ENCODE data around the gene UCHL3. TPM values are rescaled to one million over a fixed set of nuclear protein-coding genes. Genes with fewer than 3 reads are reported as not detected.

The UCHL3 gene
- total RNA-seq, 1 donor: 41.5 TPM

GRCh38 chr13:75643693-75644092, 94.1 kb downstream of the UCHL3 start:
- no peak for DNase-seq (ENCODE audit: low read depth)
- TF ChIP-seq CTCF (IDR thresholded peaks at IDR 0.05; ENCODE audit: insufficient read depth, low read depth, low read length): no peak
- H3K4me3 ChIP-seq (ENCODE audit: low read depth, low read length): no peak overlapping the region

- no peak overlapping the region for H3K4me3 ChIP-seq (ENCODE audit: low read depth, low read length)
- TF ChIP-seq CTCF (IDR thresholded peaks at IDR 0.05; ENCODE audit: insufficient read depth, low read depth, low read length): no peak
- no peak for DNase-seq (ENCODE audit: low read depth)
Observed at GRCh38 chr13:75645141-75645540, 95.5 kb downstream of the UCHL3 start.

DNA sequence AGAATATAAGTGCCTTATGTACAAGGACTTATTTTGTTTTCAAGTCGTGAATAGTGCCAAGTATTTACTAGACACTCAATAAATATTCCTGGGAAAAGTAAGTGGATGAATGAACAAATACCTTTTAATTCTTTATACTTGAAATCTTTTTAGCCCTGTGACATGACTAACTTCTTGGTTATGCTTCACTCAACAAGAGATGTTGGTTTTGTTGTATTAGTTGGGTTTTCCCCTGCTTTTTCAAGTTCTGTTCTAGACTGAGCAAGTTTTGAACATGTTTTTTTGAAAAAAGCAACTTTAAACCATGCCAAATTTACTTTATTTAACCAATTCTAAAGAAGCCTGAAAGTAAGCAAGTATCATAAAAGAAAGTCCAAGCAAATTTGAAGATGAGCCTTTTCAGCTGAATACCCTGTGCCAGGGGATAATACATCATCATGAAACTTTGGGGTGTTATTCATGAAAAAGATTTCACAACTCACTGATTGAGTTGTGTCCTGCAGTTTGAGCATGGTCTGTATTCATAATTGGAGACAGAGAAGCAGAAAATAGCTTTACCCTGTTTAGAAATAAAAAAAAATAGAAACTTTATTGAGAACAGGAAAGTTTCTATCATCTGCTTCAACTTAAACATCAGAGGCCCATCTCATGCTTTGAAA, 97.7 kb downstream of the UCHL3 start:
- no peak for DNase-seq (ENCODE audit: low read depth)
- TF ChIP-seq CTCF (IDR thresholded peaks at IDR 0.05; ENCODE audit: insufficient read depth, low read depth, low read length): no peak
- H3K4me3 ChIP-seq (ENCODE audit: low read depth, low read length): no peak overlapping the region

DNA sequence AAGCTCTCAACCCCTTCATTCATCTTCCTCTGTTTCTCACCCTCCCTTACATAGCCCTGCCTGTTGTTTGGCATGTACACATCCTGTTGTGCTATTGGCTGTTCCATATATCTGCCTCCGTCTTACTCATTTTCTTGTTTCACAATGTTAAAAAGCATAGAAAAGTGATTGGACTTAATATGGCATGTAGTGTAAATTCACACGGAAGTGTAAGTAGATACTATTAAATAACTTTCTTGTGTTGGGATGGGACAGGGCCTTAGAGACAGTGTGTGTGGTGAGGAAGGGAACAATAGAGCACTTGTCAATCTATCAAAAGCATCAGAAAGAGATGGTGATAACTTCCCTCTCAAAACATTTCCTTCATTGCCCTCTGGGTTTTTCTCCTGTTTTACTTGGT, 98.9 kb downstream of the UCHL3 start:
- H3K4me3 ChIP-seq (ENCODE audit: low read depth, low read length): no peak overlapping the region
- DNase-seq (ENCODE audit: low read depth): no peak
- TF ChIP-seq CTCF (IDR thresholded peaks at IDR 0.05; ENCODE audit: insufficient read depth, low read depth, low read length): no peak

GRCh38 chr13:75651013-75651412, 101.4 kb downstream of the UCHL3 start:
- no peak for DNase-seq (ENCODE audit: low read depth)
- no peak overlapping the region for H3K4me3 ChIP-seq (ENCODE audit: low read depth, low read length)
- no peak for TF ChIP-seq CTCF (IDR thresholded peaks at IDR 0.05; ENCODE audit: insufficient read depth, low read depth, low read length)

GRCh38 chr13:75652726-75653125, 103.1 kb downstream of the UCHL3 start:
- no peak overlapping the region for H3K4me3 ChIP-seq (ENCODE audit: low read depth, low read length)
- peak; percentile 44 for DNase-seq (ENCODE audit: low read depth)
- TF ChIP-seq CTCF (IDR thresholded peaks at IDR 0.05; ENCODE audit: insufficient read depth, low read depth, low read length): no peak

Other genes starting within 250 kb of the UCHL3 start
- gene TBC1D4, start 67.6 kb upstream of the UCHL3 start, total RNA-seq: 28.7 and 34.5 TPM in 2 replicates
- 36.4 and 77.3 TPM in 2 replicates for gene COMMD6, start 11.9 kb upstream of the UCHL3 start, total RNA-seq
- gene LMO7, start 86.5 kb downstream of the UCHL3 start, total RNA-seq: 174 and 185 TPM in 2 replicates

All from fibroblast of villous mesenchyme (primary cell).